Spinal cord (tissue), 10 donors: ENCODE results near the gene NRG3. TPM values are rescaled to one million over a fixed set of nuclear protein-coding genes. Genes with fewer than 3 reads are reported as not detected.

Source experiments
- DNase-seq, 6 donors: peaks; one replicate each; pipeline versions ENCODE4 v3.0.0 to v3.0.0-alpha.2; 2013 to 2015; ENCODE audit warnings: low spot score in 6 of 6, low read depth in 4 of 6
- H3K27ac ChIP-seq: one replicate; pipeline ENCODE4 v1.5.1; 2013; ENCODE audit warnings: low read depth, low read length, control low read depth
- H3K27me3 ChIP-seq: one replicate; pipeline ENCODE4 v1.6.1; 2013; ENCODE audit warnings: low read length; ENCODE audit not compliant: control insufficient read depth, insufficient read depth
- H3K36me3 ChIP-seq: one replicate; pipeline ENCODE4 v1.6.1; 2013; ENCODE audit warnings: low read length; ENCODE audit not compliant: control insufficient read depth, insufficient read depth
- H3K4me1 ChIP-seq: one replicate; pipeline ENCODE4 v1.6.1; 2013; ENCODE audit warnings: low read length; ENCODE audit not compliant: control insufficient read depth, insufficient read depth
- H3K4me3 ChIP-seq: one replicate; pipeline ENCODE4 v1.5.1; 2013; ENCODE audit warnings: low read depth, low read length, control low read depth
- H3K9me3 ChIP-seq: one replicate; pipeline ENCODE4 v1.6.1; 2013; ENCODE audit warnings: low read length; ENCODE audit not compliant: control insufficient read depth, insufficient read depth
- WGBS: methylation state at CpG from one replicate; pipeline ENCODE4 v1.1.5; 2013; ENCODE audit warnings: missing lambda C conversion rate; ENCODE audit not compliant: insufficient coverage; 5-methylcytosine and 5-hydroxymethylcytosine counted together
- polyA plus RNA-seq, 2 donors: library from polyadenylated mRNA; unstranded; fragments of 120-200 nt; gene quantifications; one replicate each; pipeline ENCODE4 v1.2.1, GENCODE V29; 2013; ENCODE audit not compliant: insufficient read length in 2 of 2
- total RNA-seq, 2 donors: library from RNA; depleted of rRNA in 1 of 2; stranded (reverse); fragments of 120-200 nt in 1 of 2; fragments of >200 nt in 1 of 2; gene quantifications; one replicate each; pipeline versions ENCODE4 v1.2.3 to v1.2.4, GENCODE V29; 2013 to 2014
- donor health status: healthy.

NRG3 gene
- total and polyA plus RNA-seq, 4 donors = 10.2 to 53.9 (median 33.6) TPM

- no peaks in the 10 kb centered on the region for H3K4me1 ChIP-seq
- no peak for DNase-seq
- H3K36me3 ChIP-seq = no peaks in the 10 kb centered on the region
- H3K27ac ChIP-seq = no peak overlapping the region
- H3K4me3 ChIP-seq = no peak overlapping the region
- H3K9me3 ChIP-seq = no peaks in the 10 kb centered on the region
- WGBS = 100% methylated on average over 2 of the region's 7 CpGs
- no peaks in the 10 kb centered on the region for H3K27me3 ChIP-seq
Measured at GRCh38 chr10:82597840-82598239, 722.8 kb downstream of the NRG3 start.

- WGBS = 85% methylated on average over 3 of the region's 3 CpGs
- no peak overlapping the region for H3K4me3 ChIP-seq
- no peak for DNase-seq
- H3K27ac ChIP-seq = no peak overlapping the region
- no peaks in the 10 kb centered on the region for H3K27me3 ChIP-seq
- H3K36me3 ChIP-seq = no peaks in the 10 kb centered on the region
- H3K9me3 ChIP-seq = no peaks in the 10 kb centered on the region
- H3K4me1 ChIP-seq = no peaks in the 10 kb centered on the region
Measured at GRCh38 chr10:82609845-82610244, 734.9 kb downstream of the NRG3 start.

- WGBS = 66% methylated on average over 3 of the region's 5 CpGs
- peak in 2 of 6 donors; percentile 27 to 56 for DNase-seq
- no peaks in the 10 kb centered on the region for H3K9me3 ChIP-seq
- no peaks in the 10 kb centered on the region for H3K27me3 ChIP-seq
- no peaks in the 10 kb centered on the region for H3K36me3 ChIP-seq
- H3K27ac ChIP-seq = no peak overlapping the region
- no peaks in the 10 kb centered on the region for H3K4me1 ChIP-seq
- no peak overlapping the region for H3K4me3 ChIP-seq
Measured at GRCh38 chr10:82618007-82618406, 743.0 kb downstream of the NRG3 start.

GRCh38 chr10:82621680-82622079, 746.7 kb downstream of the NRG3 start:
- H3K27me3 ChIP-seq = no peaks in the 10 kb centered on the region
- no peak overlapping the region for H3K4me3 ChIP-seq
- H3K4me1 ChIP-seq = no peaks in the 10 kb centered on the region
- no peak overlapping the region for H3K27ac ChIP-seq
- H3K9me3 ChIP-seq = no peaks in the 10 kb centered on the region
- WGBS = 96% methylated on average over 2 of the region's 4 CpGs
- H3K36me3 ChIP-seq = no peaks in the 10 kb centered on the region
- no peak for DNase-seq

- H3K4me1 ChIP-seq = no peaks in the 10 kb centered on the region
- H3K27ac ChIP-seq = no peak overlapping the region
- no peaks in the 10 kb centered on the region for H3K36me3 ChIP-seq
- no peak overlapping the region for H3K4me3 ChIP-seq
- no peaks in the 10 kb centered on the region for H3K9me3 ChIP-seq
- 100% methylated on average over 1 of the region's 5 CpGs for WGBS
- DNase-seq = peak in 1 of 6 donors; percentile 59
- H3K27me3 ChIP-seq = no peaks in the 10 kb centered on the region
Measured at GRCh38 chr10:82622479-82622878, 747.5 kb downstream of the NRG3 start.

- DNase-seq = no peak
- Histone ChIP-seq H3K27ac (no peak overlapping the region), H3K36me3 (no peaks in the 10 kb centered on the region), H3K9me3 (no peaks in the 10 kb centered on the region), H3K4me1 (no peaks in the 10 kb centered on the region), H3K27me3 (no peaks in the 10 kb centered on the region), H3K4me3 (no peak overlapping the region)
Measured at GRCh38 chr10:82625512-82626189, 750.7 kb downstream of the NRG3 start.

GRCh38 chr10:82628373-82628772, 753.4 kb downstream of the NRG3 start:
- H3K4me1 ChIP-seq = no peaks in the 10 kb centered on the region
- WGBS = no CpG with 5 or more reads among the region's 3 CpGs
- no peaks in the 10 kb centered on the region for H3K27me3 ChIP-seq
- no peaks in the 10 kb centered on the region for H3K36me3 ChIP-seq
- no peak overlapping the region for H3K4me3 ChIP-seq
- no peak overlapping the region for H3K27ac ChIP-seq
- peak in 4 of 6 donors; percentile 15 to 66 (median 32) for DNase-seq
- H3K9me3 ChIP-seq = no peaks in the 10 kb centered on the region

GRCh38 chr10:82643076-82643475, 768.1 kb downstream of the NRG3 start:
- WGBS = no CpG with 5 or more reads among the region's 1 CpG
- DNase-seq = no peak

GRCh38 chr10:82643601-82644000, 768.6 kb downstream of the NRG3 start:
- Histone ChIP-seq H3K9me3 (no peaks in the 10 kb centered on the region), H3K27me3 (no peaks in the 10 kb centered on the region), H3K36me3 (no peaks in the 10 kb centered on the region), H3K4me1 (no peaks in the 10 kb centered on the region), H3K4me3 (no peak overlapping the region), H3K27ac (no peak overlapping the region)
- 29% methylated on average over 2 of the region's 5 CpGs for WGBS
- no peak for DNase-seq

More at GRCh38 chr10:82643076-82643475, 768.1 kb downstream of the NRG3 start:
- H3K36me3 ChIP-seq = no peaks in the 10 kb centered on the region
- no peak overlapping the region for H3K27ac ChIP-seq
- no peak overlapping the region for H3K4me3 ChIP-seq
- H3K9me3 ChIP-seq = no peaks in the 10 kb centered on the region
- no peaks in the 10 kb centered on the region for H3K4me1 ChIP-seq
- no peaks in the 10 kb centered on the region for H3K27me3 ChIP-seq

GRCh38 chr10:82645221-82645620, 770.2 kb downstream of the NRG3 start:
- peak in 1 of 6 donors; percentile 39 for DNase-seq
- H3K9me3 ChIP-seq = no peaks in the 10 kb centered on the region

More at GRCh38 chr10:82645221-82645620, 770.2 kb downstream of the NRG3 start:
- H3K27me3 ChIP-seq = no peaks in the 10 kb centered on the region
- H3K27ac ChIP-seq = no peak overlapping the region
- no peak overlapping the region for H3K4me3 ChIP-seq
- no peaks in the 10 kb centered on the region for H3K36me3 ChIP-seq
- no peaks in the 10 kb centered on the region for H3K4me1 ChIP-seq
